HG03439 (cell line): Measurements from ENCODE around the gene RUNX2.
A peak's percentile ranks its signal among the peaks of the same experiment; 100 is the strongest.

Experiments
- ATAC-seq: cut with Tn5 transposase; IDR thresholded peaks from one replicate; pipeline ENCODE4 v1.9.1; 2021; ENCODE audit warnings: mild to moderate bottlenecking, moderate library complexity; ENCODE audit not compliant: unreplicated experiment

RUNX2 gene

DNA sequence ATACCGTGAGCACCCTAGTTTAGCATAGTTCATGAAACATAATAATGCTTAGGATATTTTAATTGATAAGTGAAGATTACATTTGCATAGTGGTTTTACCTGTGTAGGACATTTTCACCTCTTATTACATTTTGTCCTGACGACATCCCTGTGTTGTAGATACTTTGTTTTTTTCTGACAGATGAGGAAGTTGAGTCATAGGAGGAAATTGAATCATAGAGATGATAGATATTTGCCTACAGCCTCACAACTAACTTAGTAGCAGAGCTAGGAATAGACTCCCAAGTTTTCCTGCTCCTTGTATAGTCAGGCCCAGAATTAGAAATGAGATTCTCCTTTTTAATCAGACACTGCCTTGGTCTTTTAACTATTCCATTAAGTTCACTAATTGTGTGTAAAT, 150.1 kb downstream of the RUNX2 start:
- no peak for ATAC-seq

GRCh38 chr6:45479834-45480751, 152.0 kb downstream of the RUNX2 start:
- peak; percentile 64 for ATAC-seq

- ATAC-seq, result no peak
These were observed 152.8 kb downstream of the RUNX2 start for GRCh38 chr6:45480752-45481415.

- ATAC-seq, result no peak
These were observed 154.9 kb downstream of the RUNX2 start for GRCh38 chr6:45483021-45483420.

DNA sequence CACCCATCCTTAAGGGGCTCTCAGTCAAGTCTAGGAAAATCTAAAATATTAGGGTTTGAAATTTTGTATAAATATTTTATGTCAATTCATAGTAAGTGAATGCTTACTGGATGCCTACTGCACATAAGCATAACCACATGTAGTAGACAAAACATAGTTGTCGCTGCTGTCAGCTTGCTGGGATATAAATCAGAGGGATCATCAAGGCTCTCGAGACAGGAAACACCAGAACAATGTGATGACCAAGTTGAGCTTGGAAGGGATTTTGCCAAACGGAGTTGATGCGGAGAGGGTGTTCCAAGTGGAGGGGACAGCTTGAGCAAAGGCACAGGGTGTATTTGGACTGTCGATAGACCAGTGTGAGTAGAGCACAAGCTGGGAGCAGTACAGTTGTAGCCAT, 155.4 kb downstream of the RUNX2 start:
- no peak for ATAC-seq

DNA sequence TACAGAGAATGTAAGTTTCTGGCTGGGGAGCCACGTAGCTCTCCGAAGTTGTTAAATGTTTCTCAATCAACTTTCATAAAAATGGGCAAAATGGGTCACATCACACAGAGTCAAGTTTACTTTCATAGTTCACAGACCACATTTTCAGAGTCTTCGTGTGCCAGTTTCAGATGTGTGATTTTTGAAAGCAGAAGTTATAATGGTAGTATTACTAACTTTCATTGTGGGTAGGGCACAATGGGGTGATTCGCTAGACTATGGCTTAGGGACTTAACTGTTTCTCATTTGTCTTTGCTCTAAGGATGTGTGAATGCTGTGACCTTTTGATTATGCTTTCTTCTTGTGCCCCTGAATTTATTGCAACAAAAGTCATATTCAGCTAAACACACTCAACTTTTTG, 158.6 kb downstream of the RUNX2 start:
- ATAC-seq, result no peak

- ATAC-seq, result peak; percentile 70
These were observed 159.5 kb downstream of the RUNX2 start for GRCh38 chr6:45487645-45488044.

DNA sequence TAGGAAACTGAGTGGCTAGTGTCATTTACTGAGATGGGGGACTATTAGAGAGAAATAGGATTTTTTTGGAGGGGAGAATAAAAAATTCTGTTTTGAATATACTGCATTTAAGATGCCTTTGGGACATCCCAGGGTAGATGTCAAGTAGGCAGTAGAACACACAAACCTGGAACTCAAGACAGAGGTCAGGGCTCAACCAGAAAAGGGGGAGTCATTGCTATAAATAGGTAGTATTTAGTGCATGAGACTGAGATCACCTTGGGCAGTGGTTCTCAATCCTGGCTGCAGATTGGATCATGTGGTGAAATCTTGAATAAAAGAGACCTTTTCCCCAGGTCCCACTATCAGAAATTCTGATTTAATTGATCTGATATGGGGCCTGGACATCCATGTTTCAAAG, 160.1 kb downstream of the RUNX2 start:
- no peak for ATAC-seq

DNA sequence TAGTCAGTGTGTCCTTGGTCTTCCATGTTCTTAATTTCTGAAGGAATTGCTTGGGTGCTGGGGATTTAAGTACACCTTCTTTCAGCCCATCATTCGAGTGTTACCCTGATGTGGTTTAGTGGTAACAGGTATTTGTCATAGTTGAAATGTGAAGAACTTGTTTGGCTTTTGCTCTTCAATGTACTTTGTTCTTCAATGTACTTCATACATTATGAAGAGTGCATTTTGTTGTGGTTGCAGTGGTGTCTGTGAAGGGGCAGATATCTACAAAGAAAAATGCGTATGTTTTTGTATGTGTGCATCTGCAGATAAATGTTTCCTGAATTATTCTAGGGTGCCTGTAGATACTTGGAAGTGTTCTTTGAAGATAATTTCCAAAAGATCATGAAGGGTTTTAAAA, 160.8 kb downstream of the RUNX2 start:
- no peak for ATAC-seq

DNA sequence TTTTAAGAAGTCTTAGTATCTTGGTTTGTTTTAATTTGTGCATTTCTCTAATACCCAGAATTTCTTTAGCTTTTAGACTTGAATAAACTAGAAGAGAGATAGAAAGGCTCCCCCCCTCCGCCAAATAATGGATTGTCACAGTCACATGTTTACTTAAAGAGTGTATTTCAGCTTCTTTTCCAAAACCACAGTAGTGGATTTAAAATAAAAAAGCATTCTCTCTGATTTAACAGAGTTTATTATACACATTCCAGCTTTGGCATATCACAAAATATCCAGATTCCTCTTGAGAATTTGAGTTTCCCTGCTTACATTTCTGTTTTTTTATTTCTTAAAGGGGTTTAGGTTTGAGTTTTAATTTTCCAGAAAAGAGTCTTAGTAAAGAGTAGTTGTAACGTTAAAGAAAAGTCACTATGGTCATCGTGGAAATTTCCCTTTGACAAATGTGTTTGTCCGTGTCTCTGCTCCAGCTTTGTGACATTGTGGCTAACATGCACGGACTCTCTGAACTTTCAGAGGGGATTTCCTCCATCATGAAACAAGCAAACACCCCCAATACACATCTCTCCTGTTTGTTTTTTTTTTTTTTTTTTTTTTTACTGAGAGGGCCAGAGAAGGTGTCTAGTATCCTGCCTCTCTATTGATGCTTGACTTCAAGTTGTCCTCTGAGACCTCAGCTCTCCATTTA, 163.1 kb downstream of the RUNX2 start:
- no peak for ATAC-seq

DNA sequence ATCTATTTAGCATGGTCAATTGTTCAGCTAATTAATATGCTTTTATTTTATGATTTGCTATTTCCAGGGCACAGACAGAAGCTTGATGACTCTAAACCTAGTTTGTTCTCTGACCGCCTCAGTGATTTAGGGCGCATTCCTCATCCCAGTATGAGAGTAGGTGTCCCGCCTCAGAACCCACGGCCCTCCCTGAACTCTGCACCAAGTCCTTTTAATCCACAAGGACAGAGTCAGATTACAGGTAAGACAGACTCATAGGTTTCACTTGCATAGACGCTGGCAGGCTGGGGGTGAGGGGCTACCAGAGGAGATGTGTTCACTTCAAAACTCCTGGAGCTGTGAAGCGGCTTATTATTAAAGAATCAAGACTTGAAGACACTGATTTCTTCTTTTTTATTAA, 163.7 kb downstream of the RUNX2 start:
- ATAC-seq, result no peak

DNA sequence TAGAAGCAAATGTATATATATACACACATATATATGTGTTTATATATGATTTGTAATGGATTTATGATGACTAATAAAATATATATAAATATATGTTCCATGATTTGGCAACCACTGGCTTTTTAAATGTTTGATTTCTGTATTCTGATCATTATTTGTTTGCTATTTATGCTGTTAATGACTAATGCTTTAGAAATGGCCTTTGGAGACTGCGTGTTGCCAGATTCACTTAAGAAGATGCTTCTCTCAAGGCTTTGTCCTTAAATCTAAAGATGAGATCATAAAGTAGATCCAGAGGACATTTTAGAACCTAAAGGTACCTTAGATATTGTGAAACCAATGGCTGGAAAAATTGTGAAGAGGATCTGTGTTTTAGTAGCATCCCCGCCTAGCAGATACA, 165.6 kb downstream of the RUNX2 start:
- ATAC-seq, result no peak

GRCh38 chr6:45494416-45495135, 166.4 kb downstream of the RUNX2 start:
- ATAC-seq, result no peak

DNA sequence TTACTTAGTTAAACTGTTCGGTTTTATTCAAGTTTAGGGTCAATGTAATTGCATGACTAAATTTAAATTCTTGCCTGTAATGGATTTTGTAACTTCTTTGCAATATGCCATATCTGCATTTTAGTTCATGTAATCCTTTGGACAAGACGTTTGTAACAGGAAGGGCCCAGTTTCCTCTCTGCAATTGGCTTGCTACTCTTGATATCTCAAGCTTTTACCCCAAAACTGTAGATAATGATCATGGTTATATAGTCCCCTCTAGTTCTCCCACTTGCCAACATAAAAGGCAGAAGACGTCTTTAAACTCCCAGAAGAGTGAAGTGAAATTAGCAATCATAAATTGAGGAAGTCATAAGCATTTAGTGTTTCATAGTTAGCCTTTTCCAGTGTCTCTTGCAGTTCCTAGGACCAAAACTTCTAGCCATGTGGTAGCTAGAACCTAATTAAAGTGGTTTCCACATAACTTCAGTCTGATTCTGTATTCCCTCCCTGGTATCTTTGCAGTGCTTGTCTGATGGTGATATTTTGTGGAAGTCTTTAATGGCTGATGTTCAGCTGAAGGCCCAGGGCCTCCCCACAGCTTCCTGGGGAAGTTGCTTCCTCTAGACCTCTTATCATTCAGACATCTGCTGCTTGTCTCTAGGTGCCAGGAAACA, 167.4 kb downstream of the RUNX2 start:
- ATAC-seq, result no peak

DNA sequence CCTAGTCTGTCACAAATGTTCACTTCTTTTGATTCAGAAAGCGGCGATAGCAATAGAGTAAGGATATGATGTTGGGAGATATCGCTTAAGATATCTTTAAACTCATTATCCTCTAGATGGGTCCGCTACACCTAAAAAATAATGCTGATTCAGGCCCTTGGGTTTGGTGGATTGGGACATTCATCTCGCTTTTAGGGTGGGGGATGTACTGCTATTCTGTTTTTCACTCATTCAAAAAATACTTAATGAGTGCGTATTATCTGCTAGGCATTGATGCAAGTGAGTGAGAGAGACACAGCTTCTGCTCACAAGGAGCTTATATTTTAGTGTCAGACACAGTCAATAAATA, 167.9 kb downstream of the RUNX2 start:
- no peak for ATAC-seq

DNA sequence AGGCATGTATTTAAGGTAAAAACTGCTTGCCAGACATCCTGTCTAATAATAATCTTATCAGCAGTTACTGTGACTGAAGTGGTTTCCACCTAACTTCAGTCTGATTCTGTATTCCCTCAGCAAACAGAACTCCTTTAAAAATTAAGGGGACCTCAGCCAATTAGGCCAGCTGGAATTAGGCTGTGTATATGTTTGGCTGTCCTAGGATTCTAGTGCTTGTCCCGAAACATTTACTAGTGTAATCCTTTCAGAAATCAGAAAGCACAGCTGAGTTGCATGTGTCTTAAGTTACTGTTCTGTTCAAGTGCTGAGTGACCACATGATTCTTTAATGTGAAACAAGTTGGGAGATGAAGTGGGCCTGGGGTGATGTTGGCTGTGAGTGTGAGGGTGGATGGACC, 170.5 kb downstream of the RUNX2 start:
- ATAC-seq, result no peak

- no peak for ATAC-seq
These were observed 173.0 kb downstream of the RUNX2 start for GRCh38 chr6:45500924-45501816.

DNA sequence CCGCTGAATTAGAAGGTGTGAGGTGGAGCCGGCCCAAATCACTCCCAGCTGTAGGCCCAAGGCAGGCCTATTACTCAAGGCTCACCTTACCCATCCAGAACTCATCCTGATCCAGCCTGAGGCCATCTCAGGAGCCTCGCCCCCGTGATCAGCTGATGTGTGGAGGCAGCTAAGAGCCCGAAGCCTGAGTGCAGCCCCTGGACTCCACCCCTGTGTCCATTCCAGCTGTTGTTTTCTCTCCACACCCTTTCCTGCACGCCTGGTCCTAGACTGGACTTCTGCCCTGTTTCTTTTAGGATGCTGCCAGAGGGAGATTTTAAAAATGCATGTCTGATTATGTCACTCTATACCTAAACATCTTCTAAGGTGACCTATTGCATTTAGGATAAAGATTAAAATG, 174.3 kb downstream of the RUNX2 start:
- no peak for ATAC-seq

DNA sequence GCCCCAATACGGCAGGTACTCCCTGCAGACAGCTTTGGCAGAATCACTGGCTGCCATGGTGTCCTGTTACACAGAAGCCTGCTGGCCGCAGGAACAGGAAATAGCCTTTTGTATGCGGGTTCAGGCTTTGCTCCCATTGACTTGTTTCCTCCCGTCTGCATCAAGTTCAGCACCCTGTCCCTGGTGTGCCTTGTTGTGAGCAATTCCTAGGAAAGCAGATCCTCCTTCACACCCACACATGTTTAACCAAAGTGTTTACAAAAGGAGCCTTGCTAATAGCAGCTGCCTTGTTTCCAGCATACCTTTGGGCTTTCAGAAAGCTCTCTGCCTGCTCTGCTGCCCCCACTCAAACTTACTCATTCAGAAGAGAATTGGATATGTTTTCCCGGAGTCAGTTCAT, 176.8 kb downstream of the RUNX2 start:
- ATAC-seq, result no peak

DNA sequence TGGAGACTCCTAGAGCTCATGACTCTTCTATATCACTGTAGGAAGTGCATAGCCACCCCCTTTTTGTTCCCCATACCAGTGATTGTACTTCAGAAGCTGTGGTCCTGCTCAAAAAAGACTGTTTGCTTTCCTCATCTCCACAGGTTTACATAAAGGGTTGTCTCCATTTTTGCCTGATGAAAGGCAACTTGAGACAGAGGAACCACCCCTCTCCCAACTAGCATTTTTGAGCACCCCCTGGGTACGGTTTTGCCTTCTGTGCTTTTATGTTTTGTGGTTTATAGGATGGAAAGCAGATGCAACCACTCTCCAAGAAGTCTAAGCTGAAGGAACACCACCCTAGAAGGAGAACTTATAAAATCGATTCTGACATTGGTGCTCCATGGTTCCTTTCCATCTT, 177.3 kb downstream of the RUNX2 start:
- no peak for ATAC-seq
